Aorta (tissue), 5 donors: ENCODE data around the gene CHST7. TPM values are rescaled to one million over a fixed set of nuclear protein-coding genes. Genes with fewer than 3 reads are reported as not detected.

ENCODE experiments used
- ATAC-seq: fragments of 200-7000 bp; cut with Tn5 transposase; one replicate; pipeline ENCODE4 v1.9.1; 2022; ENCODE audit warnings: moderate library complexity; ENCODE audit not compliant: low FRiP score
- DNase-seq, 2 donors: peaks; one replicate each; pipeline ENCODE4 v3.0.0-alpha.2; 2020
- H3K27ac ChIP-seq, 2 donors: one replicate each; pipeline ENCODE4 v1.5.1; 2013; ENCODE audit warnings: low read length in 2 of 2, mild to moderate bottlenecking in 2 of 2, moderate library complexity in 2 of 2, control low read depth in 1 of 2, inconsistent platforms in 1 of 2, low read depth in 1 of 2
- H3K27me3 ChIP-seq, 2 donors: one replicate each; pipeline ENCODE4 v1.6.1; 2013; ENCODE audit warnings: control low read depth in 1 of 2, low read length in 1 of 2, mild to moderate bottlenecking in 1 of 2, moderate library complexity in 1 of 2; ENCODE audit not compliant: insufficient read depth in 2 of 2, control insufficient read depth in 1 of 2
- H3K36me3 ChIP-seq, 2 donors: one replicate each; pipeline ENCODE4 v1.6.1; 2013; ENCODE audit warnings: control low read depth in 1 of 2, low read length in 1 of 2, mild to moderate bottlenecking in 1 of 2; ENCODE audit not compliant: insufficient read depth in 2 of 2, control insufficient read depth in 1 of 2
- H3K4me1 ChIP-seq, 2 donors: one replicate each; pipeline ENCODE4 v1.6.1; 2013; ENCODE audit warnings: low read length in 2 of 2, control low read depth in 1 of 2, mild to moderate bottlenecking in 1 of 2, moderate library complexity in 1 of 2; ENCODE audit not compliant: insufficient read depth in 2 of 2, control insufficient read depth in 1 of 2
- H3K4me3 ChIP-seq, 2 donors: one replicate each; pipeline ENCODE4 v1.5.1; 2013; ENCODE audit warnings: low read length in 2 of 2, control low read depth in 1 of 2, mild to moderate bottlenecking in 1 of 2
- H3K9me3 ChIP-seq: one replicate; pipeline ENCODE4 v1.6.1; 2013; ENCODE audit warnings: mild to moderate bottlenecking, low read length; ENCODE audit not compliant: control insufficient read depth
- WGBS, 2 donors: extraction: QIAGEN DNeasy Blood & Tissue Kit; methylation state at CpG; one replicate each; pipeline ENCODE4 v1.1.7; 2013; 5-methylcytosine and 5-hydroxymethylcytosine counted together
- intact Hi-C, 2 donors: fragments of 100-400 bp; cut with DNase I; formaldehyde crosslinking; loops; one replicate each; pipeline versions ENCODE4 v1.14.2 to v1.15.0; 2022
- polyA plus RNA-seq, 2 donors: library from polyadenylated mRNA; stranded (reverse); fragments of 200-250 nt; gene quantifications; one replicate each; pipeline ENCODE4 v1.2.3, GENCODE V29; 2013
- total RNA-seq, 2 donors: library from RNA; stranded (reverse); fragmentation: NEBNext Ultra II Directional; extraction: Animal tissue kit (Norgen Biotek cat#: 25700); gene quantifications; one replicate each; pipeline ENCODE4 v1.2.1, GENCODE V29; 2021
- donor health status: healthy with polysubstance abuse.
- donor health status: Bipolar disorder and iron deficiency.
- donor health status: DM: no; HTN: no; CAD: no.
- donor health status: DM: no; HTN: no; CAD: no.
- donor health status: DM: yes; HTN: yes; CAD: no.

Gene CHST7
- total and polyA plus RNA-seq, 4 donors, result 1.0 to 9.4 (median 6.8) TPM

DNA sequence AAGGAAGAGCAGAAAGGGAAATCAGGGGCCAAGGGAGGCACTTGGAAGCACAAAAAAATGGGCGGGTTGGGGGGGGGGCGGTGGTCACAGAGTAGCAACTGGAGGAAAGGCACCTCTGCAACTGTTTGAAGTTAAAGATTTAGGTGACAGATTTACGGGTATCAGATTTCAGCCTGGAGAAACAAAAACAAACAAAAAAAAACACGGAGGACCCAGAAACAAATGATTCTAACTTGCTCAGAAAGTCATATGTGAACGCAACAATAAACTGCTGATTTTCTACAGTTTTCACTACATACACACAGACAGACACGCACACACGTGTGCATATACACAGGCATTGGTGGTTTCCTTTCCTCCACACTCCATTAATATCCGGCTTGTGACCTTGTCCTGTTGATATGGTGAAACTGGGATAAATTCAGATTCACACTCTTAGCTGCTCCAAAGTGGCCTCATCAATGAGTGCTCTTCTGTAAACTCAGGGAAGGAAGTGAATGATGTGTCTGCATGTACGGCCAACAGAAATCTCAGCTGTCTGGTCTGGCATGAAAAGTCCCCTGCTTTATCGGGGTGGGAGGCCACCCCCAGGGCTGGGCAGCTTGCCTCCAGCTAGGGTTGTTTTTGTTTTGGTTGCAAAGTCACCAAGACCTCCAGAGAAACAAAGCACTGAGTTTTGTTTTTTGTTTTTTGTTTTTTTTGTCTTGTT is 54.3 kb downstream of the CHST7 start:
- Histone ChIP-seq H3K4me3 (no peak overlapping the region), H3K9me3 (no peaks in the 10 kb centered on the region), H3K27me3 (no peaks in the 10 kb centered on the region), H3K4me1 (no peaks in the 10 kb centered on the region), H3K36me3 (no peaks in the 10 kb centered on the region), H3K27ac (no peak overlapping the region)
- no peak for DNase-seq
- intact Hi-C loops, result no loop called here
- ATAC-seq, result no peak
- WGBS, 2 donors, result 63 to 73% methylated on average over 10 of the region's 10 CpGs

DNA sequence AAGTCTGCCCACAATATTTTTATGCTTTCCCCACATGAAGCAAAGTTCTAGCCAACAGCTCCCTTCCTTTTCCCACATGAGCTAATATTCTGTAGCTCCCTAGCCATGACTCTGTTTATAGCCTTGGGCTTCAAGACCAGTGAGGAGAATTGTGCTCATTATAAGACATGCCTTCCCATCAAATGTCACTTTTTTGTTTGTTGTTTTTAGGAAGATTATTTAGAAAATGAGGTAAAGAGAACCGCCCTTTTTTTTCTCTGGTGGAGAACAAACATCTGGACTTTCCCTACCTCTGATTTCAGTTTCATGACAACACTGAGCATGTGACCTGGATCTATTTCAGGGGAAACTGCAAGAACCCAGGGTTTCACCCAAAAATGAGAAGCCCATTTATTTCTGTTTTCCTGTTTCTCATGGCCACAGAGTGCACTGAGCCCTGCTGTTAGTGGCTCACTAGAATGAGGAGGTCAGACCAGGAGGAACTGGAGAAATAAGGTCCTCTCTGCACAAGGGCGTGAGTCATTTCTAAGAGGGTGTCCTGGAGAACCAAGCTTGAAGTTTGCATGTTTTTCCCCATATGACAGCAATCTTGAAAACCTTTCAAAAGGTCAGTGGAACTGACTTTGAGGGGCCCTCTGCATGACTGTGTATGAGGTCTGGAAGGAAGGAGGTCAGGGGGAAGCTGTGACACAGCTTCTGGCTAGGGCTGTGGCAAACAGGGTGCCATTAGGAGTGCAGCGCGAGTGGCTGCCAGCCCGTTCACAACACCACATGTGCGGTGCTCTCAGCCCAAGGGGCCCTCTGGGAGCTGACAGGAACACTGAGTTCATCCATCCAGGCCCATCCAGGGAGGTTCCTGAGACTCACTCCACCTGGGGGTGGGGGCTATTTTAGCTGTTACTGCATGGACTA is 55.2 kb downstream of the CHST7 start:
- no peak overlapping the region for H3K4me3 ChIP-seq
- intact Hi-C loops, result no loop called here
- ATAC-seq (peak; percentile 72), DNase-seq (peak in 1 of 2 donors; percentile 55)
- H3K9me3 ChIP-seq, result no peaks in the 10 kb centered on the region
- no peaks in the 10 kb centered on the region for H3K36me3 ChIP-seq
- no peaks in the 10 kb centered on the region for H3K27me3 ChIP-seq
- H3K4me1 ChIP-seq, result no peaks in the 10 kb centered on the region
- WGBS, 2 donors, result 48 to 61% methylated on average over 6 of the region's 6 CpGs
- H3K27ac ChIP-seq, result no peak overlapping the region

DNA sequence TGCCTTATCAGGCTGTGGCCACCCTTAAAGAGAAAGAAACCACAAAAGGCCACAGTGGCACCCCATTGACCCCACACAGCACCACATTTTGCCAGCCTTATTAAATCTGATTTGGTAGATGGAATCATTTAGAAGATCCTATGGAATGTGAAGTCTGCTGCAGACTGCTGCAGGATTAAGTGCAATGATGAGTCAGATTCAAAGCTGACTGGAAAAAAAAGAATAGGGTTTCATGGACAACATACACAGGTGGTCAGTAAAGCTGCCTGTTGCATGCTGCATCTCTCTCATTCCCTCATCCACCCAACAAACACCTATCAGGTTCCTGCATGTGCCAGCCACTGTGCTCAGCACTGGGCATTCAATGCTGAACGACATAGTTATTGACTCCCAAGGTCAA is 56.6 kb downstream of the CHST7 start:
- no peak for ATAC-seq
- no peaks in the 10 kb centered on the region for H3K27me3 ChIP-seq
- H3K4me1 ChIP-seq, result no peaks in the 10 kb centered on the region
- no peaks in the 10 kb centered on the region for H3K9me3 ChIP-seq
- H3K36me3 ChIP-seq, result no peaks in the 10 kb centered on the region
- WGBS, 2 donors, result 53 to 100% methylated on average over 1 of the region's 1 CpG
- intact Hi-C loops, result loop anchor here in 1 of 2 donors (10.0 kb wide), 1 partner anchor 55 kb away; the partner anchor contains the start of gene CHST7
- H3K4me3 ChIP-seq, result no peak overlapping the region
- no peak for DNase-seq
- H3K27ac ChIP-seq, result no peak overlapping the region

DNA sequence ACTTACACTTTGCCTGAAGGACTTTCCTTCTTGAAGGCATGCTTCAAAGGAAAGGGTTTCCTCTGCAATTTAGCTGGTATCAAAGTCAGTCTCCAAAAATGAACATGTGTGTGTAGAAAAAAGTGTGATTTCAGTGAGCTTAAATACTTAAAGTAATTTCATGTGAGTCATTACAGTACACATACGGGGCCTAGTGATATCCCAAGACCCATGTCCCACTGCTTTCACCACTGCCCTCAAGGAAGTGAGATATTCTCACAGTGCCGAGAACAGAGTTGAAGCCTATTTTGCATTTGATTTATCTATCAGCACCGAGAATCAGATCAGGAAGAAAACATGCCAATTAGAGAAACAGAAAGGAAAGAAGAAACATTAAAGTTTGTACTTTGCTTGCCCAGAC is 61.0 kb downstream of the CHST7 start:
- ATAC-seq (no peak), DNase-seq (no peak)
- Histone ChIP-seq H3K27ac (no peak overlapping the region), H3K36me3 (no peaks in the 10 kb centered on the region), H3K9me3 (no peaks in the 10 kb centered on the region), H3K4me3 (no peak overlapping the region), H3K27me3 (no peaks in the 10 kb centered on the region), H3K4me1 (no peaks in the 10 kb centered on the region)
- intact Hi-C loops, result loop anchor here in 1 of 2 donors (10.0 kb wide), 1 partner anchor 60 kb away; the partner anchor contains the start of gene CHST7
- 69 to 78% methylated on average over 3 of the region's 3 CpGs for WGBS, 2 donors

DNA sequence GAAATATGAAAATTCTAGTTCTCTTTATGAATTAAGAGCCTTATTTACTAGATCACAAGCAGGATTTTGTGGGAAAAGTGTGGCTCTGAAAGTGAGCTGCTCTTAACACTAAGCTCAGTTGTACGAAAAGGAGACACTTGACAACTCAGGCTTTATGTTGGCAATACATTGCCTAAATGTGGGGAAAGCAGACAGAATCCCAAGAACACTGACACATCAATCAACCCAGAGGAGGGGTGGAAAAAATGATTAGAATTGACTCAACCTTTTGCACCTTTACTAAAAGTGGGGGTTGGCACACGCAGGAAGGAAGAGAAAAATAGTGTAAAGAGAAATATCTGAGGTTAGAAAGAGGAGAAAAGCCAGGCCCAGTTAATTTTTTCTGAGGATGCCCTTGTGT is 61.6 kb downstream of the CHST7 start:
- DNase-seq, result no peak
- no peaks in the 10 kb centered on the region for H3K9me3 ChIP-seq

DNA sequence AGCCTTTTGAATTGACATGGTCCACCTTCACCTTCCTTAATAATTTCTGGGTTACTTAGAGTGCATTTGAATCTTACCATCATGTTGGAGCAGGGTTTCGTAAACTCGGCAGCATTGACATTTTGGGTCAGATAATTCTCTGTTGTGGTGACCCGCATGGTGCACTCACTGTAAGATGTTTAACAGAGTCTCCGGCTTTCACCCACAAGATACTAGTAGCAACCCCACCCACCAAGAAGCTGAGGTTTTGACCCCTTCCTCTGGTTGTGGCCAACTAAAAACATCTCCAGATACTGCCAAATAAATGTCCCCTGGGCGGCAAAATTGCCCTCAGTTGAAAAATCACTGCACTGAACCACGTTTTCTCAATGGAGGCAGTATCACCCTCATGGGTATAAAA is 62.7 kb downstream of the CHST7 start:
- Histone ChIP-seq H3K4me3 (no peak overlapping the region), H3K27ac (no peak overlapping the region), H3K4me1 (no peaks in the 10 kb centered on the region), H3K27me3 (no peaks in the 10 kb centered on the region), H3K9me3 (no peaks in the 10 kb centered on the region), H3K36me3 (no peaks in the 10 kb centered on the region)
- no peak for ATAC-seq
- intact Hi-C loops, result loop anchor here (5.0 to 10.0 kb wide), 2 partner anchors 61 to 64 kb away; partner anchors contain the start of gene CHST7 (in 2 of the 2)
- no peak for DNase-seq
- WGBS, 2 donors, result 80 to 93% methylated on average over 6 of the region's 6 CpGs

More for the DNA sequence above, 61.6 kb downstream of the CHST7 start:
- Histone ChIP-seq H3K4me3 (no peak overlapping the region), H3K27me3 (no peaks in the 10 kb centered on the region), H3K36me3 (no peaks in the 10 kb centered on the region), H3K27ac (no peak overlapping the region), H3K4me1 (no peaks in the 10 kb centered on the region)
- WGBS, 2 donors, result 56 to 96% methylated on average over 2 of the region's 2 CpGs
- intact Hi-C loops, result loop anchor here (5.0 to 10.0 kb wide), 2 partner anchors 60 to 63 kb away; partner anchors contain the start of gene CHST7 (in 2 of the 2)
- no peak for ATAC-seq

DNA sequence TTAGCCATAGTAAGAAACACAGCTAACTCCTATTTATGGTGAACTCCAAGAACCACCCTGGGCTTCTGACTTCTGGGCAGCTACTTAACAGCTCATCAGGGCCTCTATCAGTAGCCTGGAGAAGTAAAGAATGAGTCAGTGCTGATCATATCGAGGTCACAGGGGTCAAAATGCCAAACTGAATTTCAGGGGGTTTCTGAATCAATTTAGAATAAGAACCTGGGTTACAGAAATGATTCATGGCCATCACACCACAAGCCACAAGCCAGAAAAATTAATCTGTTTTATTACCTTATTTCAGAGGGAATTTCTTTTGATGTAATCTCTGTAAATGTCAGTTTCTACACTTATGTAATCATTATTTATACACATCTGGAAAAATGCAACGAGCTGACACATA is 64.4 kb downstream of the CHST7 start:
- 47 to 88% methylated on average over 2 of the region's 2 CpGs for WGBS, 2 donors
- H3K4me3 ChIP-seq, result no peak overlapping the region
- H3K27ac ChIP-seq, result no peak overlapping the region
- ATAC-seq (no peak), DNase-seq (no peak)
- no peaks in the 10 kb centered on the region for H3K27me3 ChIP-seq
- intact Hi-C loops, result loop anchor here (5.0 to 10.0 kb wide), 2 partner anchors 63 to 66 kb away; partner anchors contain the start of gene CHST7 (in 2 of the 2)
- no peaks in the 10 kb centered on the region for H3K9me3 ChIP-seq
- H3K36me3 ChIP-seq, result no peaks in the 10 kb centered on the region
- no peaks in the 10 kb centered on the region for H3K4me1 ChIP-seq

DNA sequence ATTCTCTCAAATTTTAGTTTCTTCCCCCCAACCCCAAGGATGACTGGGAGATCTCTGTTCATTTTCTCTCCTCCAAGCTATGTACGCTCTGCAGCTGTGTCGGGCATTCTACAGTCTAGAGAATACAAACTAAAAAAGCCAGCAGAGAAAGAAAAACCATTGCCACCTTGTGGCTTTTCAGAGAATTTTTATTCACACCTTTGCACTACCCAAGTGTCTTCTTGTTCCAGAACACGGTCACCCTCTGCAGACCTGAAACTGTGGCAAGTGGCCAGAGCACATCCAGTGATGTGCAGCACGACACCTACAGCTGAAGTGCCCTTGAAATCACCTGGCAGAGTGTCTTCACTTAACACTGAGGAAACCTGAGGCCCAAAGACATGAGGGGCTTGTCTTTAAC is 68.6 kb downstream of the CHST7 start:
- 20 to 30% methylated on average over 4 of the region's 4 CpGs for WGBS, 2 donors
- no peak overlapping the region for H3K27ac ChIP-seq
- DNase-seq (no peak), ATAC-seq (peak; percentile 65)
- H3K4me1 ChIP-seq, result no peaks in the 10 kb centered on the region
- no peaks in the 10 kb centered on the region for H3K36me3 ChIP-seq
- H3K27me3 ChIP-seq, result no peaks in the 10 kb centered on the region
- no peaks in the 10 kb centered on the region for H3K9me3 ChIP-seq
- no peak overlapping the region for H3K4me3 ChIP-seq
- intact Hi-C loops, result loop anchor here in 1 of 2 donors (5.0 kb wide), 1 partner anchor 95 kb away; the partner anchor contains the start of gene ZNF674
